AG04450 (cell line): ENCODE data around the gene TMEM225B. TPM values are rescaled to one million over a fixed set of nuclear protein-coding genes. Genes with fewer than 3 reads are reported as not detected.
A peak's percentile ranks its signal among the peaks of the same experiment; 100 is the strongest.
"Not testable (repeated sequence)": the region's sequence is repeated elsewhere in the genome, so short reads cannot be mapped to it uniquely, and the experiment has no call there.

Source experiments
- CTCF ChIA-PET: fragments of 300-600, 350-600 bp; formaldehyde crosslinking; extraction: SDS; loops from one replicate; lab custom pipeline; 2022; ENCODE audit warnings: antibody characterized with exemption, inconsistent platforms; lab: Charles Lee
- POLR2A ChIA-PET: fragments of 350-600 bp; formaldehyde crosslinking; extraction: SDS; loops from one replicate; lab custom pipeline; 2021; ENCODE audit warnings: antibody characterized with exemption, inconsistent platforms; lab: Yijun Ruan, JAX
- DNase-seq: peaks from one replicate; pipeline ENCODE4 v3.0.0-alpha.2; 2011; ENCODE audit warnings: low read depth, low spot score
- H3K27ac ChIP-seq: one replicate; pipeline ENCODE4 v1.5.1; 2012; ENCODE audit warnings: low read depth, low read length, control low read depth
- H3K27me3 ChIP-seq: one replicate; pipeline ENCODE4 v1.6.0; 2012; ENCODE audit warnings: low read length; ENCODE audit not compliant: control insufficient read depth, insufficient read depth
- H3K4me3 ChIP-seq: 2 replicates; pipeline ENCODE4 v1.5.1; 2011; ENCODE audit warnings: mild to moderate bottlenecking, low read depth, low read length, control low read depth
- H3K9me3 ChIP-seq: 2 replicates; pipeline ENCODE4 v1.5.1; 2012; ENCODE audit warnings: low read length; ENCODE audit not compliant: control insufficient read depth, insufficient read depth
- polyA plus RNA-seq: library from polyadenylated mRNA; depleted of rRNA; stranded (reverse); fragments of >200 nt; gene quantifications from 2 replicates; pipeline ENCODE4 v1.2.3, GENCODE V29; 2011
- TF ChIP-seq, protein P1 (sequence below): IDR thresholded peaks from 2 replicates; pipeline ENCODE4 v1.5.1; 2011; ENCODE audit warnings: low read depth, low read length, control low read depth, inconsistent platforms

TMEM225B gene
- polyA plus RNA-seq, 1 experiment, result 0.72 TPM

DNA sequence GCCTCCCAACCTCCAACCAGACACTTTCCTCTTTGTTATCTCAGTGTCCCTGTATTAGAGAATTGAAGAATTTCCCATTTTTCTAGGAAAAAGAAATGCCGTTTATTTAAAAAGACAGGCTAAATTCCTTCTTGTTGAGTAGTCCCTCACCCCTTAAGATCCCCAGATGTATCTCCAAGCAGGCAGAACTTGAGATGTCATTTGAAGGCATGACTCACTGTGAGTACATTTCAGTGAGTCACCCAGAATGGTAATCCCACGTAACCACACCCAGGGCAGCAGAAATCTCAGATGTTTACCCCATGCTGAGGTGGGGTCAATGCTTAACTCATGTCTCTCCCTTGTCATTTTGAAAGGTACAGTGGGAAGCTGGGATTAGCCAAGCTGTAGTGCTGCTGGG is 35.2 kb upstream of the TMEM225B start:
- ChIA-PET CTCF (no interaction called here), POLR2A (no interaction called here)
- Histone ChIP-seq H3K27me3 (no peaks in the 10 kb centered on the region), H3K4me3 (peak overlapping the region; percentile 20; the same call in 1 of the 2 replicates), H3K9me3 (peaks cover 5% of the 10 kb centered on the region; the same call in 1 of the 2 replicates), H3K27ac (peak overlapping the region; percentile 88)
- TF ChIP-seq, protein P1, sequence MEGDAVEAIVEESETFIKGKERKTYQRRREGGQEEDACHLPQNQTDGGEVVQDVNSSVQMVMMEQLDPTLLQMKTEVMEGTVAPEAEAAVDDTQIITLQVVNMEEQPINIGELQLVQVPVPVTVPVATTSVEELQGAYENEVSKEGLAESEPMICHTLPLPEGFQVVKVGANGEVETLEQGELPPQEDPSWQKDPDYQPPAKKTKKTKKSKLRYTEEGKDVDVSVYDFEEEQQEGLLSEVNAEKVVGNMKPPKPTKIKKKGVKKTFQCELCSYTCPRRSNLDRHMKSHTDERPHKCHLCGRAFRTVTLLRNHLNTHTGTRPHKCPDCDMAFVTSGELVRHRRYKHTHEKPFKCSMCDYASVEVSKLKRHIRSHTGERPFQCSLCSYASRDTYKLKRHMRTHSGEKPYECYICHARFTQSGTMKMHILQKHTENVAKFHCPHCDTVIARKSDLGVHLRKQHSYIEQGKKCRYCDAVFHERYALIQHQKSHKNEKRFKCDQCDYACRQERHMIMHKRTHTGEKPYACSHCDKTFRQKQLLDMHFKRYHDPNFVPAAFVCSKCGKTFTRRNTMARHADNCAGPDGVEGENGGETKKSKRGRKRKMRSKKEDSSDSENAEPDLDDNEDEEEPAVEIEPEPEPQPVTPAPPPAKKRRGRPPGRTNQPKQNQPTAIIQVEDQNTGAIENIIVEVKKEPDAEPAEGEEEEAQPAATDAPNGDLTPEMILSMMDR, result no peak
- peak; percentile 96 for DNase-seq

DNA sequence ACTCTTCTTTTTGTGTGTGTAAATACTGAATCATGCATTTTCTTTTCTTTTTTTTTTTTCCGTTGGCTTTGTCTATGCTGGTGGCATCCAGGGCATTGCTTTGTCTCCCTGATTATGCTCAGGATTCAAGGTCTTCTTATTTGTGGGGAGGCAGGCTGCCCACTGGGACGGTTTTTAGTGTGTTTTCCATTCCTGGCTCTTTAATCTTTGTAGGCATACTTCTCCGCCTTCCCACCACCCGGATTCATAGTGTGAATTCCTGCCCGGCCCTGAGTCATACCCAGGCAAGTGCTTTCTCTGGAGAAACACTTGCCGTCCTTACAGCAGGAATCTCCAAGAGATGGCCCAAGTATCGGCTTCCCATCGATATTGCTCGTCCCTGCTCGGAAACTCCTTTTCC is 34.4 kb upstream of the TMEM225B start:
- ChIA-PET CTCF (no interaction called here), POLR2A (no interaction called here)
- Histone ChIP-seq H3K27me3 (no peaks in the 10 kb centered on the region), H3K4me3 (no peak overlapping the region), H3K9me3 (peaks cover 2% of the 10 kb centered on the region; the same call in 1 of the 2 replicates), H3K27ac (peak overlapping the region; percentile 88)
- DNase-seq, result peak; percentile 26
- TF ChIP-seq, protein P1, result no peak

DNA sequence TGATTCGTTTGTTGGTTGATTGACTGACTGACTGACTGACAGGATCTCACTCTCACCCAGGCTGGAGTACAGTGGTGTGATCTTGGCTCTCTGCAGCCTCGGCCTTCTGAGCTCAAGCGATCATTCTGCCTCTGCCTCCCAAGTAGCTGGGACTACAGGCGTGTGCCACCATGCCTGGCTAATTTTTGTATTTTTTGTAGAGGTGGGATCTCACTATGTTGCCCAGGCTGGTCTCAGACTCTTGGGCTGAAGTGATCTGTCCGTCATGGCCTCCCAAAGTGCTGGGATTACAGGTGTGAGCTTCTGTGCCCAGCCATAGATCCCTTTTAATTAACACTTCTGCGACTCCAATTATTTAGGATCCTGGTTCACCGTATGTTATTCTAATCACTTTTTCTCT is 29.3 kb upstream of the TMEM225B start:
- DNase-seq, H3K27me3 ChIP-seq, H3K4me3 ChIP-seq, H3K9me3 ChIP-seq, H3K27ac ChIP-seq: not testable (repeated sequence)
- ChIA-PET POLR2A (interaction anchor here (0.6 kb wide), 1 partner anchor 10 kb away, joined by 4 read pairs; the partner anchor contains the start of gene ZNF655), CTCF (interaction anchor here (0.5 kb wide), 1 partner anchor 35 kb away, joined by 3 read pairs; no protein-coding TSS in a partner anchor)

DNA sequence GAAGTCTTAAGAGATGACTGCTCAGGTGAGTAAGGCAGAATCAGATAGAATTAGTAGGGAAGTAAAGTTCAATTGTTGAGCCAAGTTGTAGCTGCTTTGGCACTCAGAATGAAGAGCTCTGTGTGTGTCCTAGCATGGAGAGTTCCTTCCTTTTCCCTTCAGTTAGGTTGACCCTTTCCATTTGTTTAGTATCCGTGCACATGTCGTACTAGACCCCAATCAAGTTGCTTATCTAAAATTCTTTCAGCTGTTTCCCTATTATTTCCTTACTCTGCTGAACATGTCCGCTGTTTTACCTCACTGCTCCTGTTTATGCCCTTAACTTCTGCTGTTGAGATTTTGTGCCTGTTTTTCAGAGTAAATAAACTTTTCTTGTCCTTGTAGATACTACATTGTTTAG is 26.3 kb upstream of the TMEM225B start:
- H3K27ac ChIP-seq, result no peak overlapping the region
- TF ChIP-seq, protein P1, result no peak
- ChIA-PET CTCF (interaction anchor here (1.5 kb wide), 1 partner anchor 9 kb away, joined by 7 read pairs; no protein-coding TSS in a partner anchor), POLR2A (interaction anchor here (1.2 kb wide), 1 partner anchor 14 kb away, joined by 3 read pairs; the partner anchor contains the start of gene ZNF655)
- DNase-seq, result no peak
- no peaks in the 10 kb centered on the region for H3K9me3 ChIP-seq
- H3K4me3 ChIP-seq, result no peak overlapping the region
- no peaks in the 10 kb centered on the region for H3K27me3 ChIP-seq

DNA sequence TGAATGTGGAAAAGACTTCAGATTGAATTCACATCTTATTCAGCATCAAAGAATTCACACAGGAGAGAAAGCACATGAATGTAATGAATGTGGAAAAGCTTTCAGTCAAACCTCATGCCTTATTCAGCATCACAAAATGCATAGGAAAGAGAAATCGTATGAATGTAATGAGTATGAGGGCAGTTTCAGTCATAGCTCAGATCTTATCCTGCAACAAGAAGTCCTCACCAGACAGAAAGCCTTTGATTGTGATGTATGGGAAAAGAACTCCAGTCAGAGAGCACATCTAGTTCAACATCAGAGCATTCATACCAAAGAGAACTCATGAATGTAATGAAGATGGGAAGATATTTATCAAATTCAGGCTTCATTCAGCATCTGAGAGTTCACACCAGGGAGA is 24.8 kb upstream of the TMEM225B start:
- ChIA-PET CTCF (no interaction called here), POLR2A (no interaction called here)
- no peaks in the 10 kb centered on the region for H3K9me3 ChIP-seq
- no peaks in the 10 kb centered on the region for H3K27me3 ChIP-seq
- TF ChIP-seq, protein P1, result no peak
- no peak overlapping the region for H3K4me3 ChIP-seq
- DNase-seq, result no peak
- H3K27ac ChIP-seq, result no peak overlapping the region
